SK-N-SH (cell line): ENCODE results near the gene SCAPER.

Experiments used
- CHD2 ChIP-seq: fragments of 150-350 bp; IDR thresholded peaks from 2 replicates; pipeline ENCODE4 v1.6.1; 2018; ENCODE audit warnings: low read length; ENCODE audit not compliant: partially characterized antibody
- NFIC ChIP-seq: IDR thresholded peaks from 2 replicates; pipeline ENCODE4 v1.4.0; 2012; ENCODE audit warnings: borderline replicate concordance
- PBX3 ChIP-seq: IDR thresholded peaks from 2 replicates; pipeline ENCODE4; 2012
- RAD21 ChIP-seq: IDR thresholded peaks from 2 replicates; pipeline ENCODE4 v1.6.1; 2012; ENCODE audit warnings: mild to moderate bottlenecking, low read length
- TF ChIP-seq, protein P1 (sequence below): fragments of 200-600 bp; sonication (generic); IDR thresholded peaks from 2 replicates; pipeline ENCODE4 v1.6.1; 2017; ENCODE audit warnings: antibody characterized with exemption, mild to moderate bottlenecking, moderate library complexity
- TF ChIP-seq, protein P2 (sequence below): fragments of 150-350 bp; IDR thresholded peaks from 2 replicates; pipeline ENCODE4 v1.6.1; 2017; ENCODE audit warnings: antibody characterized with exemption, low read length, low read depth, borderline replicate concordance

GRCh38 chr15:76837474-76837873, 67.7 kb downstream of the SCAPER start:
- TF ChIP-seq, protein P1, sequence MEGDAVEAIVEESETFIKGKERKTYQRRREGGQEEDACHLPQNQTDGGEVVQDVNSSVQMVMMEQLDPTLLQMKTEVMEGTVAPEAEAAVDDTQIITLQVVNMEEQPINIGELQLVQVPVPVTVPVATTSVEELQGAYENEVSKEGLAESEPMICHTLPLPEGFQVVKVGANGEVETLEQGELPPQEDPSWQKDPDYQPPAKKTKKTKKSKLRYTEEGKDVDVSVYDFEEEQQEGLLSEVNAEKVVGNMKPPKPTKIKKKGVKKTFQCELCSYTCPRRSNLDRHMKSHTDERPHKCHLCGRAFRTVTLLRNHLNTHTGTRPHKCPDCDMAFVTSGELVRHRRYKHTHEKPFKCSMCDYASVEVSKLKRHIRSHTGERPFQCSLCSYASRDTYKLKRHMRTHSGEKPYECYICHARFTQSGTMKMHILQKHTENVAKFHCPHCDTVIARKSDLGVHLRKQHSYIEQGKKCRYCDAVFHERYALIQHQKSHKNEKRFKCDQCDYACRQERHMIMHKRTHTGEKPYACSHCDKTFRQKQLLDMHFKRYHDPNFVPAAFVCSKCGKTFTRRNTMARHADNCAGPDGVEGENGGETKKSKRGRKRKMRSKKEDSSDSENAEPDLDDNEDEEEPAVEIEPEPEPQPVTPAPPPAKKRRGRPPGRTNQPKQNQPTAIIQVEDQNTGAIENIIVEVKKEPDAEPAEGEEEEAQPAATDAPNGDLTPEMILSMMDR, result no peak
- TF ChIP-seq NFIC, result no peak
- TF ChIP-seq, protein P2, sequence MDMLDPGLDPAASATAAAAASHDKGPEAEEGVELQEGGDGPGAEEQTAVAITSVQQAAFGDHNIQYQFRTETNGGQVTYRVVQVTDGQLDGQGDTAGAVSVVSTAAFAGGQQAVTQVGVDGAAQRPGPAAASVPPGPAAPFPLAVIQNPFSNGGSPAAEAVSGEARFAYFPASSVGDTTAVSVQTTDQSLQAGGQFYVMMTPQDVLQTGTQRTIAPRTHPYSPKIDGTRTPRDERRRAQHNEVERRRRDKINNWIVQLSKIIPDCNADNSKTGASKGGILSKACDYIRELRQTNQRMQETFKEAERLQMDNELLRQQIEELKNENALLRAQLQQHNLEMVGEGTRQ, result no peak
- TF ChIP-seq PBX3, result no peak
- no peak for TF ChIP-seq RAD21
- no peak for TF ChIP-seq CHD2
